Measurements from ENCODE around the gene DAO. TPM values are rescaled to one million over a fixed set of nuclear protein-coding genes. Genes with fewer than 3 reads are reported as not detected.
"Not testable (repeated sequence)": the region's sequence is repeated elsewhere in the genome, so short reads cannot be mapped to it uniquely, and the experiment has no call there.

DAO gene
- polyA plus RNA-seq, 1 of the 3 experiments (the other 2 are of a cell fraction) = not detected

- DNase-seq = no peak
- Histone ChIP-seq H3K27me3 (ENCODE audit: insufficient read depth) (no peaks in the 10 kb centered on the region), H2AFZ (ENCODE audit: low read depth) (no peak overlapping the region), H3K9ac (peak overlapping the region; percentile 68; the same call in 1 of the 2 replicates), H3K4me2 (no peak overlapping the region), H3K9me3 (no peaks in the 10 kb centered on the region), H3K4me1 (ENCODE audit: control insufficient read depth in 1 of 2, insufficient read depth in 2 of 2, low read depth in 1 of 2, low read length in 1 of 2) (peaks cover 34 to 42% of the 10 kb centered on the region in 2 experiments), H3K27ac (ENCODE audit: low read depth in 2 of 2, low read length in 1 of 2) (peak overlapping the region; percentile 50 to 100), H3K79me2 (ENCODE audit: insufficient read depth) (peaks cover 86% of the 10 kb centered on the region), H3K4me3 (ENCODE audit: low read depth in 2 of 2, low read length in 1 of 2) (no peak overlapping the region), H3K36me3 (replicated peaks in 1 of 2; ENCODE audit: control insufficient read depth in 1 of 2, insufficient read depth in 2 of 2, low read length in 1 of 2) (peaks cover 24 to 48% of the 10 kb centered on the region in 2 experiments), H4K20me1 (ENCODE audit: insufficient read depth) (no peaks in the 10 kb centered on the region), H3F3A (replicated peaks; ENCODE audit: insufficient read depth) (peaks cover 42% of the 10 kb centered on the region), H3K9me2 (no peaks in the 10 kb centered on the region)
- CTCF ChIA-PET = interaction anchor here (1.3 kb wide), 1 partner anchor 110 kb away, joined by 3 read pairs; no protein-coding TSS in a partner anchor
- TF ChIP-seq EP300 (IDR thresholded peaks at IDR 0.05; ENCODE audit: borderline replicate concordance in 1 of 2, low read depth in 1 of 2, low read length in 1 of 2) (0 out of 4 replicates have a peak, but pooled peaks of 1 of the 2 experiments have one; percentile 5), FOXM1 (IDR thresholded peaks at IDR 0.05; ENCODE audit: low read depth) (no peak), FOXJ3 (CRISPR knock-in tag; IDR thresholded peaks at IDR 0.05) (no peak), JUND (IDR thresholded peaks at IDR 0.05) (no peak)
- TF ChIP-seq, protein P1, sequence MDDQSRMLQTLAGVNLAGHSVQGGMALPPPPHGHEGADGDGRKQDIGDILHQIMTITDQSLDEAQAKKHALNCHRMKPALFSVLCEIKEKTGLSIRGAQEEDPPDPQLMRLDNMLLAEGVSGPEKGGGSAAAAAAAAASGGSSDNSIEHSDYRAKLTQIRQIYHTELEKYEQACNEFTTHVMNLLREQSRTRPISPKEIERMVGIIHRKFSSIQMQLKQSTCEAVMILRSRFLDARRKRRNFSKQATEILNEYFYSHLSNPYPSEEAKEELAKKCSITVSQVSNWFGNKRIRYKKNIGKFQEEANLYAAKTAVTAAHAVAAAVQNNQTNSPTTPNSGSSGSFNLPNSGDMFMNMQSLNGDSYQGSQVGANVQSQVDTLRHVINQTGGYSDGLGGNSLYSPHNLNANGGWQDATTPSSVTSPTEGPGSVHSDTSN (IDR thresholded peaks at IDR 0.05) = no peak
- POLR2A ChIA-PET = no interaction called here
- 82% methylated on average over 19 of the region's 20 CpGs for WGBS (ENCODE audit: low lambda C conversion rate)
Measured at GRCh38 chr12:108840605-108841332, 39.1 kb upstream of the DAO start.

DNA sequence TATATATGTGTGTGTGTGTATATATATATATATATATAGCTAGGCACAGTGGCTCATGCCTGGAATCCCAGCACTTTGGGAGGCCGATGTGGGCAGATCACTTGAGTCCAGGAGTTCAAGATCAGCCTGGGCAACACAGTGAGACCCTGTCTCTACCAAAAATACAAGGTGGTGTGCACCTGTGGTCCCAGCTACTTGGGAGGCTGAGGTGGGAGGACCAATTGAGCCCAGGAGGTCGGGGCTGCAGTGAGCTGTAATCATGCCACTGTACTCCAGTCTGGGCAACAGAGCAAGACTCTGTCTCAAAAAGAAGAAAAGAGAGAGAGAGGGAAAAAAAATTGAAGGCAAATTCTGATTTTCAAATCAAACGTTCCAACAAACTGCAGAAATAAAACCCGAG lies 38.1 kb upstream of the DAO start:
- H3K4me2 ChIP-seq = not testable (repeated sequence)
- 94% methylated on average over 4 of the region's 4 CpGs for WGBS (ENCODE audit: low lambda C conversion rate)

DNA sequence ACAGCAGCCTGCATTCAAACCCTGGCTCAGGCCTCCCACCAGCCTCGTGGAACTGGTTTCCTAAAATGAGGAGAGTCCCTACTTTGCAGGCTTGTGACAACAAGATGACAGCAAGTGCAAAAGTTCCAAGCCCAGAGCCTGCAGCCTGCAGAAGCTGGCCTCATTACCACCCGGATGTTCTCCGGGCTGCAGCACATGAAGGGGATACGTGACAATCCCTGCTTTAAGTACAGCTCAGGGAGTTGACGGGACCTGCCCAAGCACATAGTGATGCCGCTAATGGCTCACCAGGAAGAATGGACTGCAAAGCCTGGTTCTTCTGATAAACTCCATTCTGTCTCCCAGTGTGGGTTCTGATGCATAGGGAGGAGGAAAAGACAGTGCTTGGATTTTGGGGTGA lies 37.5 kb upstream of the DAO start:
- Histone ChIP-seq H3K4me3 (ENCODE audit: low read depth in 2 of 2, low read length in 1 of 2) (no peak overlapping the region), H3F3A (replicated peaks; ENCODE audit: insufficient read depth) (peaks cover 35% of the 10 kb centered on the region), H3K36me3 (replicated peaks in 1 of 2; ENCODE audit: control insufficient read depth in 1 of 2, insufficient read depth in 2 of 2, low read length in 1 of 2) (peaks cover 19 to 48% of the 10 kb centered on the region in 2 experiments), H2AFZ (ENCODE audit: low read depth) (no peak overlapping the region), H3K9me2 (no peaks in the 10 kb centered on the region), H3K79me2 (ENCODE audit: insufficient read depth) (peaks cover 88% of the 10 kb centered on the region), H3K4me1 (ENCODE audit: control insufficient read depth in 1 of 2, insufficient read depth in 2 of 2, low read depth in 1 of 2, low read length in 1 of 2) (peaks cover 30 to 45% of the 10 kb centered on the region in 2 experiments), H3K4me2 (no peak overlapping the region), H3K9ac (no peak overlapping the region), H3K9me3 (no peaks in the 10 kb centered on the region), H3K27me3 (ENCODE audit: insufficient read depth) (no peaks in the 10 kb centered on the region), H3K27ac (ENCODE audit: low read depth in 2 of 2, low read length in 1 of 2) (peak overlapping the region; percentile 6 to 100; a peak in 3 of 4 replicates), H4K20me1 (ENCODE audit: insufficient read depth) (no peaks in the 10 kb centered on the region)
- WGBS (ENCODE audit: low lambda C conversion rate) = 100% methylated on average over 2 of the region's 6 CpGs
- DNase-seq = no peak
- ChIA-PET POLR2A (no interaction called here), CTCF (interaction anchor here (1.3 kb wide), 1 partner anchor 16 kb away, joined by 3 read pairs; no protein-coding TSS in a partner anchor)
- TF ChIP-seq MEF2A (IDR thresholded peaks at IDR 0.05; ENCODE audit: borderline replicate concordance, low read depth) (no peak), ELF1 (IDR thresholded peaks at IDR 0.05) (no peak), RFX5 (IDR thresholded peaks at IDR 0.05; ENCODE audit: low read length) (no peak), TCF12 (IDR thresholded peaks at IDR 0.05) (no peak), USF1 (IDR thresholded peaks at IDR 0.05; ENCODE audit: borderline replicate concordance, low read depth) (no peak), RCOR1 (IDR thresholded peaks at IDR 0.05; ENCODE audit: low read length) (no peak), YY1 (IDR thresholded peaks at IDR 0.05; ENCODE audit: low read depth) (no peak)
- TF ChIP-seq, protein P2, sequence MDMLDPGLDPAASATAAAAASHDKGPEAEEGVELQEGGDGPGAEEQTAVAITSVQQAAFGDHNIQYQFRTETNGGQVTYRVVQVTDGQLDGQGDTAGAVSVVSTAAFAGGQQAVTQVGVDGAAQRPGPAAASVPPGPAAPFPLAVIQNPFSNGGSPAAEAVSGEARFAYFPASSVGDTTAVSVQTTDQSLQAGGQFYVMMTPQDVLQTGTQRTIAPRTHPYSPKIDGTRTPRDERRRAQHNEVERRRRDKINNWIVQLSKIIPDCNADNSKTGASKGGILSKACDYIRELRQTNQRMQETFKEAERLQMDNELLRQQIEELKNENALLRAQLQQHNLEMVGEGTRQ (IDR thresholded peaks at IDR 0.05; ENCODE audit: borderline replicate concordance, low read depth, low read length) = no peak
- TF ChIP-seq, protein P3, sequence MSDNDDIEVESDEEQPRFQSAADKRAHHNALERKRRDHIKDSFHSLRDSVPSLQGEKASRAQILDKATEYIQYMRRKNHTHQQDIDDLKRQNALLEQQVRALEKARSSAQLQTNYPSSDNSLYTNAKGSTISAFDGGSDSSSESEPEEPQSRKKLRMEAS (IDR thresholded peaks at IDR 0.05; ENCODE audit: low read depth) = no peak
- TF ChIP-seq, protein P4, sequence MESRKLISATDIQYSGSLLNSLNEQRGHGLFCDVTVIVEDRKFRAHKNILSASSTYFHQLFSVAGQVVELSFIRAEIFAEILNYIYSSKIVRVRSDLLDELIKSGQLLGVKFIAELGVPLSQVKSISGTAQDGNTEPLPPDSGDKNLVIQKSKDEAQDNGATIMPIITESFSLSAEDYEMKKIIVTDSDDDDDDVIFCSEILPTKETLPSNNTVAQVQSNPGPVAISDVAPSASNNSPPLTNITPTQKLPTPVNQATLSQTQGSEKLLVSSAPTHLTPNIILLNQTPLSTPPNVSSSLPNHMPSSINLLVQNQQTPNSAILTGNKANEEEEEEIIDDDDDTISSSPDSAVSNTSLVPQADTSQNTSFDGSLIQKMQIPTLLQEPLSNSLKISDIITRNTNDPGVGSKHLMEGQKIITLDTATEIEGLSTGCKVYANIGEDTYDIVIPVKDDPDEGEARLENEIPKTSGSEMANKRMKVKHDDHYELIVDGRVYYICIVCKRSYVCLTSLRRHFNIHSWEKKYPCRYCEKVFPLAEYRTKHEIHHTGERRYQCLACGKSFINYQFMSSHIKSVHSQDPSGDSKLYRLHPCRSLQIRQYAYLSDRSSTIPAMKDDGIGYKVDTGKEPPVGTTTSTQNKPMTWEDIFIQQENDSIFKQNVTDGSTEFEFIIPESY (IDR thresholded peaks at IDR 0.05; ENCODE audit: borderline replicate concordance, low read depth) = no peak

More for the DNA sequence above, 38.1 kb upstream of the DAO start:
- H3K27me3 ChIP-seq (ENCODE audit: insufficient read depth); H3K9me2 ChIP-seq; CTCF ChIA-PET; H3K4me3 ChIP-seq (ENCODE audit: low read depth in 2 of 2, low read length in 1 of 2); POLR2A ChIA-PET; H4K20me1 ChIP-seq (ENCODE audit: insufficient read depth); DNase-seq; H2AFZ ChIP-seq (ENCODE audit: low read depth); H3K9ac ChIP-seq; H3K9me3 ChIP-seq: not testable (repeated sequence)
- H3K79me2 ChIP-seq (ENCODE audit: insufficient read depth) = peaks cover 88% of the 10 kb centered on the region
- H3F3A ChIP-seq (replicated peaks; ENCODE audit: insufficient read depth) = peaks cover 40% of the 10 kb centered on the region
- H3K4me1 ChIP-seq (ENCODE audit: control insufficient read depth in 1 of 2, insufficient read depth in 2 of 2, low read depth in 1 of 2, low read length in 1 of 2) = peaks cover 35 to 43% of the 10 kb centered on the region in 2 experiments
- peaks cover 19 to 46% of the 10 kb centered on the region in 2 experiments for H3K36me3 ChIP-seq (replicated peaks in 1 of 2; ENCODE audit: control insufficient read depth in 1 of 2, insufficient read depth in 2 of 2, low read length in 1 of 2)
- peak overlapping the region in 1 of 2 experiments; percentile 100; a peak in 1 of 4 replicates for H3K27ac ChIP-seq (ENCODE audit: low read depth in 2 of 2, low read length in 1 of 2)
